Spleen (tissue), 11 donors: Measurements from ENCODE around the gene STYX. TPM values are rescaled to one million over a fixed set of nuclear protein-coding genes. Genes with fewer than 3 reads are reported as not detected.

ENCODE experiments used
- DNase-seq: peaks from one replicate; pipeline ENCODE4 v3.0.0-alpha.2; 2020
- H3K27ac ChIP-seq, 8 donors: fragments of 200-600 bp; sonication (generic) in 7 of 8; 1 replicate in 4 of 8; 2 replicates in 4 of 8; pipeline versions ENCODE4 v1.5.0 to v1.8.0; 2016 to 2021; ENCODE audit warnings: inconsistent platforms in 4 of 8, mild to moderate bottlenecking in 4 of 8, moderate library complexity in 1 of 8
- H3K27me3 ChIP-seq, 7 donors: fragments of 200-600 bp; sonication (generic) in 6 of 7; replicated peaks in 1 of 7; 1 replicate in 4 of 7; 2 replicates in 3 of 7; pipeline versions ENCODE4 v1.5.0 to v1.8.0; 2016 to 2021; ENCODE audit warnings: inconsistent platforms in 3 of 7, mild to moderate bottlenecking in 1 of 7
- H3K36me3 ChIP-seq, 6 donors: fragments of 200-600 bp; sonication (generic) in 5 of 6; 1 replicate in 4 of 6; 2 replicates in 2 of 6; pipeline versions ENCODE4 v1.5.0 to v1.8.0; 2016 to 2021; ENCODE audit warnings: inconsistent platforms in 2 of 6
- H3K4me1 ChIP-seq, 6 donors: fragments of 200-600 bp; sonication (generic) in 5 of 6; 1 replicate in 3 of 6; 2 replicates in 3 of 6; pipeline versions ENCODE4 v1.5.0 to v1.8.0; 2016 to 2021; ENCODE audit warnings: inconsistent platforms in 3 of 6
- H3K4me3 ChIP-seq, 8 donors: fragments of 200-600 bp; sonication (generic) in 7 of 8; 1 replicate in 4 of 8; 2 replicates in 4 of 8; pipeline versions ENCODE4 v1.5.0 to v1.8.0; 2016 to 2021; ENCODE audit warnings: inconsistent platforms in 4 of 8, mild to moderate bottlenecking in 4 of 8, moderate library complexity in 2 of 8
- H3K9me3 ChIP-seq, 8 donors: fragments of 200-600 bp; sonication (generic) in 7 of 8; 1 replicate in 4 of 8; 2 replicates in 4 of 8; pipeline versions ENCODE4 v1.5.0 to v1.8.0; 2016 to 2021; ENCODE audit warnings: inconsistent platforms in 4 of 8
- POLR2A ChIP-seq, 3 donors: fragments of 450-650 bp; IDR thresholded peaks; one replicate each; pipeline ENCODE4 v1.5.1; 2017; ENCODE audit warnings: antibody characterized with exemption in 3 of 3, mild to moderate bottlenecking in 1 of 3
- POLR2AphosphoS5 ChIP-seq, 3 donors: sonication (generic); formaldehyde crosslinking; IDR thresholded peaks; one replicate each; pipeline ENCODE4 v1.5.1; 2017; ENCODE audit warnings: antibody characterized with exemption in 3 of 3
- WGBS, 5 donors: extraction: QIAGEN DNeasy Blood & Tissue Kit in 3 of 5; methylation state at CpG; one replicate each; pipeline versions ENCODE4 v1.1.5 to v1.1.7; 2013 to 2018; 5-methylcytosine and 5-hydroxymethylcytosine counted together
- intact Hi-C: fragments of 100-400 bp; cut with DNase I; formaldehyde crosslinking; loops from one replicate; pipeline ENCODE4 v1.15.0; 2023; ENCODE audit warnings: low total_unique reads
- polyA plus RNA-seq, 3 donors: library from polyadenylated mRNA; stranded (reverse); fragments of 200-250 nt; gene quantifications; one replicate each; pipeline ENCODE4 v1.2.1, GENCODE V29; 2013
- total RNA-seq, 7 donors: library from RNA; depleted of rRNA in 3 of 7; stranded (reverse); fragments of >200 nt in 3 of 7; fragmentation: NEBNext Ultra II Directional in 4 of 7; extraction: Animal tissue kit (Norgen Biotek cat#: 25700) in 4 of 7; gene quantifications; one replicate each; pipeline versions ENCODE4 v1.1.0 to v1.2.1, GENCODE V29; 2016 to 2021
- TF ChIP-seq, protein P1 (sequence below), 11 experiments: fragments of 200-600 bp in 7 of 11; fragments of 450-650 bp in 4 of 11; sonication (generic) in 4 of 11; IDR thresholded peaks in 8 of 11; conservative IDR thresholded peaks in 3 of 11; 1 replicate in 7 of 11; 2 replicates in 4 of 11; pipeline versions ENCODE4 v1.4.0 to v1.8.0; 2016 to 2021; ENCODE audit warnings: antibody characterized with exemption in 11 of 11, inconsistent platforms in 4 of 11, mild to moderate bottlenecking in 1 of 11
- donor health status: healthy with polysubstance abuse.
- donor health status: DM: no; HTN: no; CAD: no; lungs with moderate emphysema.
- donor health status: DM: no; HTN: no; CAD: no.
- donor health status: Bipolar disorder and iron deficiency.
- donor health status: healthy.
- donor health status: DM: no; HTN: no; CAD: no.
- donor health status: DM: yes; HTN: yes; CAD: no.

Gene STYX
- total and polyA plus RNA-seq, 10 donors, result 6.6 to 23.1 (median 16.0) TPM

DNA sequence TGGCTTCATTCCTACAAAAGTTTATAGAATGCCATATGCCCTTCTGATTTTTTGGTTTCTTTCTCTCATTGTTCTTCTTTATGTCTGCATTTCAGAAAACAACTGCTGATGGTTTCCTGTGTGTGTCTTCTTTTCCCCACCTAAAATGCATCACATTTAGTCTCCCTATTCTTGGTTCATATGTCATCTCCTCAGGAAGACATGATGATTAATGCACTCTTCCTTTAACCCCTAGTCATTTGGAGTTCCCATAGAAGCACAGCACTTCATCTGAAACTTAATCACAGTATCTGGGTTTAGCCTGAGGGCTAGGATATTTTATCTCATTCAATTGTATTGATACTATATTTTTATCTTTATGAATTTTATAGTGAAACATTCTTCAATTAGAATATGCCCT, 39.9 kb downstream of the STYX start:
- H3K9me3 ChIP-seq, result no peaks in the 10 kb centered on the region
- DNase-seq, result no peak
- H3K27ac ChIP-seq, result no peak overlapping the region
- H3K4me3 ChIP-seq, result no peak overlapping the region
- intact Hi-C loops, result no loop called here
- H3K27me3 ChIP-seq, result no peaks in the 10 kb centered on the region
- peaks cover 0 to 100% (median 41%) of the 10 kb centered on the region in 6 donors for H3K36me3 ChIP-seq
- TF ChIP-seq, protein P1, sequence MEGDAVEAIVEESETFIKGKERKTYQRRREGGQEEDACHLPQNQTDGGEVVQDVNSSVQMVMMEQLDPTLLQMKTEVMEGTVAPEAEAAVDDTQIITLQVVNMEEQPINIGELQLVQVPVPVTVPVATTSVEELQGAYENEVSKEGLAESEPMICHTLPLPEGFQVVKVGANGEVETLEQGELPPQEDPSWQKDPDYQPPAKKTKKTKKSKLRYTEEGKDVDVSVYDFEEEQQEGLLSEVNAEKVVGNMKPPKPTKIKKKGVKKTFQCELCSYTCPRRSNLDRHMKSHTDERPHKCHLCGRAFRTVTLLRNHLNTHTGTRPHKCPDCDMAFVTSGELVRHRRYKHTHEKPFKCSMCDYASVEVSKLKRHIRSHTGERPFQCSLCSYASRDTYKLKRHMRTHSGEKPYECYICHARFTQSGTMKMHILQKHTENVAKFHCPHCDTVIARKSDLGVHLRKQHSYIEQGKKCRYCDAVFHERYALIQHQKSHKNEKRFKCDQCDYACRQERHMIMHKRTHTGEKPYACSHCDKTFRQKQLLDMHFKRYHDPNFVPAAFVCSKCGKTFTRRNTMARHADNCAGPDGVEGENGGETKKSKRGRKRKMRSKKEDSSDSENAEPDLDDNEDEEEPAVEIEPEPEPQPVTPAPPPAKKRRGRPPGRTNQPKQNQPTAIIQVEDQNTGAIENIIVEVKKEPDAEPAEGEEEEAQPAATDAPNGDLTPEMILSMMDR (IDR thresholded peaks at IDR 0.05 in 8 of 11, conservative IDR thresholded peaks at IDR 0.05 in 3 of 11), result no peak
- TF ChIP-seq POLR2AphosphoS5 (IDR thresholded peaks at IDR 0.05) (no peak), POLR2A (IDR thresholded peaks at IDR 0.05) (no peak)
- H3K4me1 ChIP-seq, result no peaks in the 10 kb centered on the region

DNA sequence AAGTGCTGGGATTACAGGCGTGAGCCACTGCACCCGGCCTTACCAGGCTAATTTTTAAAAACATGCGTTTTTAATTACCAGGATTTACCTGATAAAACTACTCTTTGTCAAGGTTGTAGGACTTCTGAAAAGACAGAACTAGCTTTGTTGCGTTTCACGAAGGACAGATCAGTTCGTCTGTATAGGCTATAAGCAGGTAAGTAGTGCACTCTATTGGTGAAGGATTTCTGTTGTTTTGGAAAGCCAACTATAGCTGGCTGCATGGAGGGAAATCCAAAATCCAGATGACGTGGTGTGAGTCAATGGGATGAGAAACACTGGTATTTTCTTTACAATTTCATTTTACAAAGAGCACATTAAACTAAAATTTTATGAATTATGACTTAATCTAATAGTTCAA, 46.9 kb downstream of the STYX start:
- Histone ChIP-seq H3K27ac (no peak overlapping the region), H3K36me3 (peaks cover 0 to 98% (median 26%) of the 10 kb centered on the region in 6 donors), H3K9me3 (no peaks in the 10 kb centered on the region), H3K27me3 (no peaks in the 10 kb centered on the region), H3K4me1 (no peaks in the 10 kb centered on the region), H3K4me3 (no peak overlapping the region)
- DNase-seq, result no peak
- TF ChIP-seq POLR2AphosphoS5 (IDR thresholded peaks at IDR 0.05) (no peak), POLR2A (IDR thresholded peaks at IDR 0.05) (no peak)
- TF ChIP-seq, protein P1 (IDR thresholded peaks at IDR 0.05 in 8 of 11, conservative IDR thresholded peaks at IDR 0.05 in 3 of 11), result no peak
- WGBS, 5 donors, result 88 to 92% (median 91%) methylated on average over 7 of the region's 7 CpGs
- intact Hi-C loops, result no loop called here

DNA sequence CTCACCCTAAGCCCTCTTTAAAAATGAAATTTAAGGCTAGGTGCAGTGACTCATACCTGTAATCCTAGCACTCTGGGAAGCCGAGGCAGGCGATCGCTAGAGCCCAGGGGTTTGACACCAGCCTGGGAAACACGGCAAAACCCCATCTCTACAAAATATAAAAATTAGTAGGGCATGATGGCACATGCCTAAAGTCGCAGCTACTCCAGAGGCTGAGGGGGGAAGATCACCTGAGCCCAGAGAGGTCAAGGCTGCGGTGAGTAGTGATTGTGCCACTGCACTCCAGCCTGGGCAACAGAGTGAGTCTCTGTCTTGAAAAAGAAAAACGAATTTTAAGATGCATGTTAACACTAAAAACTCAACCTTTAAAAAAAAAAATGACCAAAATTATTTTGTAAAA, 48.7 kb downstream of the STYX start:
- intact Hi-C loops, result no loop called here
- H3K4me1 ChIP-seq, result no peaks in the 10 kb centered on the region
- no peak overlapping the region for H3K4me3 ChIP-seq
- no peak for DNase-seq
- TF ChIP-seq POLR2A (IDR thresholded peaks at IDR 0.05) (no peak), POLR2AphosphoS5 (IDR thresholded peaks at IDR 0.05) (no peak)
- TF ChIP-seq, protein P1 (IDR thresholded peaks at IDR 0.05 in 8 of 11, conservative IDR thresholded peaks at IDR 0.05 in 3 of 11), result no peak
- H3K27me3 ChIP-seq, result no peaks in the 10 kb centered on the region
- H3K36me3 ChIP-seq, result peaks cover 0 to 87% (median 23%) of the 10 kb centered on the region in 6 donors
- H3K9me3 ChIP-seq, result no peaks in the 10 kb centered on the region
- H3K27ac ChIP-seq, result no peak overlapping the region
- 90 to 95% (median 94%) methylated on average over 7 of the region's 7 CpGs for WGBS, 5 donors

DNA sequence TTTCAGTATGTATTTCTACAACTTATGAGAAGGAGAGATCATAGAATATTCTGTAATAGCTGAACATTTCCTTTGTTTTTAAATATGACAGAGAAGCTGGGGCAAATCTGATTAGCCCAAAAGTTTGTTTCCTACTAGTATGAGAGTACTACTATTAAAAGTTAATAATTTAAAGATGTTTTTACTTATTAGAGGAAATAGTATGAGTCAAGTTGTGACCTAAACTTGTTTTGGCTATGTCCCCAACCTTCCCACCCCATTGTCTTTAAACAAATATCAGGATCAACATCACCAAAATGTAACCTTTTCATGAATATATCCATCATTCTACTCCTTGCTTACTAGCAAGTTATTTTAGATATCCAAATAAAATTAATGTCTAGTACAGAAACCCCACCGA, 50.9 kb downstream of the STYX start:
- intact Hi-C loops, result no loop called here
- Histone ChIP-seq H3K4me1 (no peaks in the 10 kb centered on the region), H3K27me3 (no peaks in the 10 kb centered on the region), H3K36me3 (peaks cover 0 to 70% (median 10%) of the 10 kb centered on the region in 6 donors), H3K9me3 (no peaks in the 10 kb centered on the region), H3K27ac (no peak overlapping the region), H3K4me3 (no peak overlapping the region)
- DNase-seq, result no peak
- TF ChIP-seq, protein P1 (IDR thresholded peaks at IDR 0.05 in 8 of 11, conservative IDR thresholded peaks at IDR 0.05 in 3 of 11), result no peak
- TF ChIP-seq POLR2A (IDR thresholded peaks at IDR 0.05), result no peak
- TF ChIP-seq POLR2AphosphoS5 (IDR thresholded peaks at IDR 0.05), result no peak
- WGBS, 5 donors, result 97 to 99% (median 98%) methylated on average over 1 of the region's 1 CpG
